22Rv1 (cell line): ENCODE measurements around the gene ANKRD30B.

ENCODE experiments used
- CTCF ChIP-seq: fragments of 450-650 bp; IDR thresholded peaks from 2 replicates; pipeline ENCODE4 v1.5.1; 2017; ENCODE audit warnings: mild to moderate bottlenecking
- ZFX ChIP-seq: fragments of 450-650 bp; IDR thresholded peaks from 2 replicates; pipeline ENCODE4 v1.6.1; 2017; ENCODE audit warnings: antibody characterized with exemption, borderline replicate concordance

DNA sequence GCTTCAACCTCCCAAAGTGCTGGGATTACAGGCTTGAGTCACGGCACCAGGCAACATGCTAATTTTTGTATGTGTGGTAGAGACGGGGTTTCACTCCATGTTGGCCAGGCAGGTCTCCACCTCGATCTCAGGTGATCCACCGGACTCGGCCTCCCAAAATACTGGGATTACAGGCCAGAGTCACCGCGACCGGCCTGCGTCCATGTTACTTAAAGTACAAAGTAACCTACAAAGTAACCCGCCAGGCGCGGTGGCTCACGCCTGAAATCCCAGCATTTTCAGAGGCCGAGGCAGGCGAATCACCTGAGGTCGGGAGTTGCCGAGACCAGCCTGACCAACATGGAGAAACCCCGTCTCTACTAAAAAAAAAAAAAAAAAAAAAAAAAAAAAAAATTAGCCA is 1.1 kb upstream of the ANKRD30B start:
- no peak for TF ChIP-seq CTCF
- no peak for TF ChIP-seq ZFX
